Upper lobe of left lung (tissue), 4 donors: ENCODE results near the gene KCNJ16.

Source experiments
- CTCF ChIP-seq, 6 experiments: fragments of 450-650 bp in 4 of 6; fragments of 200-600 bp in 2 of 6; sonication (generic) in 2 of 6; IDR thresholded peaks; one replicate each; pipeline ENCODE4 v1.5.1; 2016 to 2019; ENCODE audit warnings: antibody characterized with exemption in 6 of 6
- POLR2A ChIP-seq, 4 donors: fragments of 450-650 bp; IDR thresholded peaks; one replicate each; pipeline ENCODE4 v1.5.1; 2016 to 2017; ENCODE audit warnings: antibody characterized with exemption in 4 of 4, mild to moderate bottlenecking in 2 of 4

DNA sequence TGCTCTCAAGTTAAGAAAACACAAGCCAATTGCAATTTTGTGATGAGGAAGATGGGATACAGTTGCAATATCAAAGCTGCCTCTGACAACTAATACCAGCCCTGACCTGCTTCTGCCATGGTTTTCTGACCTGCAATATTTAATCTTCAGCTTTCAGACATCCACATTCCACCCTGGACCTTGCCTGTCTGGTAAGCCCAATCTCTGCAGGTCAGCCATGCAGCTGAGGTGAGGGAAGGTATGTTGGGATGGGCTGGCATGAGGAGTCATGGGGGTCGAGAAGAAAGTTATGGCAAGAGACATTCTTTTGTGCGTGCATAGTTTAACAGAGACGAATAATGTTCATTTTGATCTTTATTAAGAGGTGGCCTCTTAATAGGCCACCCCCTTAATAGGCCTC lies 31.5 kb downstream of the KCNJ16 start:
- TF ChIP-seq CTCF (IDR thresholded peaks at IDR 0.05) (no peak), POLR2A (IDR thresholded peaks at IDR 0.05) (no peak)
